ENCODE data around the gene SSC4D. TPM values are rescaled to one million over a fixed set of nuclear protein-coding genes. Genes with fewer than 3 reads are reported as not detected.

Gene SSC4D
- total and polyA plus RNA-seq, 9 of the 15 experiments (the other 6 are each of a cell fraction or from before 2014, with no cell fraction given) = 0.06 to 1.1 (median 0.85) TPM; not detected in 1

DNA sequence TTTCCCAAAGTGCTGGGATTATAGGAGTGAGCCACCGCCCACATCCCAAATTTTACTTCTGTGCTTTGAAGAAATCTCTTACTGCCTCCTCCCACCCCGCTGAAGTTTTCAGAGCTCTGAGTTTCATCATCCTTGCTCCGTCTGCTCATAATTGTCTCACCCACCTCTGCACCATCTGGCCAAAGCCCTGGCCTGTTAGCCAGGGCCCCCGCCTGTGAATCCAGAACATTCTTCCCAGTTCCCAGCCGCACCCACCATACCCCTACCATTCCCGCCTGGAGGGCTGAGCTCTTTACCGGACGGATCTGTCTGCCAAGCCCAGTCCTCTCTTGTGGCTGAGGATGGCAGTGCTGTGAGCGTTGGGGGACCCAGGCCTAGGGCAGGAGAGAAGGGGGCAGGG, 14.5 kb downstream of the SSC4D start (continued):
- TF ChIP-seq MEF2A (IDR thresholded peaks at IDR 0.05; ENCODE audit: control insufficient read depth, low read depth, low read length) (no peak), NEUROD1 (IDR thresholded peaks at IDR 0.05; ENCODE audit: borderline replicate concordance, low read depth, low read length, partially characterized antibody) (no peak), DDX20 (tag; IDR thresholded peaks at IDR 0.05; ENCODE audit: low read depth) (no peak), STAT5B (CRISPR knock-in tag; IDR thresholded peaks at IDR 0.05) (no peak), ZNF75A (CRISPR knock-in tag; IDR thresholded peaks at IDR 0.05) (no peak), PCBP2 (IDR thresholded peaks at IDR 0.05; ENCODE audit: low read depth, low read length, poor library complexity, severe bottlenecking) (no peak), ERF (CRISPR knock-in tag; IDR thresholded peaks at IDR 0.05) (no peak), FOXP1 (CRISPR knock-in tag; IDR thresholded peaks at IDR 0.05) (no peak), ZNF444 (CRISPR knock-in tag; IDR thresholded peaks at IDR 0.05) (no peak), CREB3L1 (IDR thresholded peaks at IDR 0.05; ENCODE audit: borderline replicate concordance, low read depth) (no peak), DNMT1 (IDR thresholded peaks at IDR 0.05) (no peak)

Data from K562 (cell line).